MCF 10A (cell line): Measurements from ENCODE around the gene STAB1. TPM values are rescaled to one million over a fixed set of nuclear protein-coding genes. Genes with fewer than 3 reads are reported as not detected.

ENCODE experiments used
- BruUV-seq: library from RNA; stranded (reverse); fragments of 400-500 nt; replicated peaks from 2 replicates; lab custom pipeline; 2021; lab: Mats Ljungman, UMichigan
- CTCF ChIA-PET: fragments of 300-600 bp; sonication (Branson Sonifier 250); formaldehyde crosslinking; extraction: SDS; loops from one replicate; lab custom pipeline; 2021; ENCODE audit warnings: antibody characterized with exemption, inconsistent platforms; lab: Yijun Ruan, JAX
- POLR2A ChIA-PET: fragments of 300-600, 350-650 bp; sonication (Branson Sonifier 250); formaldehyde crosslinking; extraction: SDS; loops from one replicate; lab custom pipeline; 2020; ENCODE audit warnings: antibody characterized with exemption, inconsistent platforms; lab: Yijun Ruan, JAX
- DNase-seq: peaks from one replicate; pipeline ENCODE4 v3.0.0-alpha.2; 2018; ENCODE audit not compliant: unreplicated experiment
- H3K27ac Mint-ChIP-seq: one replicate; pipeline ENCODE4 v1.8.0; 2022; ENCODE audit warnings: mild to moderate bottlenecking, low read depth, mixed read lengths; ENCODE audit not compliant: unreplicated experiment
- H3K27me3 Mint-ChIP-seq: one replicate; pipeline ENCODE4 v1.8.0; 2022; ENCODE audit warnings: mixed read lengths; ENCODE audit not compliant: insufficient read depth, unreplicated experiment
- H3K36me3 Mint-ChIP-seq: one replicate; pipeline ENCODE4 v1.8.0; 2022; ENCODE audit warnings: mild to moderate bottlenecking, moderate library complexity, mixed read lengths; ENCODE audit not compliant: insufficient read depth, unreplicated experiment
- H3K4me1 Mint-ChIP-seq: one replicate; pipeline ENCODE4 v1.8.0; 2022; ENCODE audit warnings: mixed read lengths; ENCODE audit not compliant: insufficient read depth, unreplicated experiment
- H3K4me3 Mint-ChIP-seq: one replicate; pipeline ENCODE4 v1.8.0; 2022; ENCODE audit warnings: mild to moderate bottlenecking, moderate library complexity, mixed read lengths; ENCODE audit not compliant: unreplicated experiment
- H3K9me3 Mint-ChIP-seq: one replicate; pipeline ENCODE4 v1.8.0; 2022; ENCODE audit warnings: mixed read lengths; ENCODE audit not compliant: unreplicated experiment
- CTCF ChIP-seq: fragments of 200-600 bp; IDR thresholded peaks from one replicate; pipeline ENCODE4 v1.8.0; 2022; ENCODE audit warnings: antibody characterized with exemption, mild to moderate bottlenecking; ENCODE audit not compliant: unreplicated experiment
- intact Hi-C: fragments of 100-400 bp; cut with micrococcal nuclease; formaldehyde crosslinking; loops from 2 replicates; pipeline ENCODE4 v1.14.1; 2022
- total RNA-seq: library from RNA; stranded (reverse); gene quantifications from 2 replicates; pipeline ENCODE4 v1.2.3, GENCODE V29; 2022

Gene STAB1
- total RNA-seq, 1 experiment from 2014 or later = not detected

GRCh38 chr3:52458770-52459545, 36.2 kb upstream of the STAB1 start:
- Mint-ChIP-seq H3K9me3 (no peaks in the 10 kb centered on the region), H3K36me3 (peaks cover 57% of the 10 kb centered on the region), H3K27ac (no peak overlapping the region), H3K4me1 (peaks cover 26% of the 10 kb centered on the region), H3K4me3 (no peak overlapping the region), H3K27me3 (no peaks in the 10 kb centered on the region)
- TF ChIP-seq CTCF = no peak
- BruUV-seq = TSS peak; percentile 13
- intact Hi-C loops = no loop called here
- ChIA-PET CTCF (interaction anchor here (0.6 to 5.1 kb wide), 8 partner anchors 9 to 46 kb away, joined by 3 to 29 read pairs (median 4); no protein-coding TSS in a partner anchor), POLR2A (interaction anchor here (1.3 to 2.0 kb wide), 3 partner anchors 9 to 77 kb away, joined by 4 to 8 read pairs (median 4); partner anchors contain the start of gene UQCC5)
- DNase-seq = no peak

GRCh38 chr3:52461874-52462273, 33.3 kb upstream of the STAB1 start:
- BruUV-seq = no TSS peak
- Mint-ChIP-seq H3K4me3 (no peak overlapping the region), H3K27ac (peak overlapping the region; percentile 35), H3K9me3 (no peaks in the 10 kb centered on the region), H3K36me3 (peaks cover 74% of the 10 kb centered on the region), H3K4me1 (peaks cover 9% of the 10 kb centered on the region), H3K27me3 (no peaks in the 10 kb centered on the region)
- intact Hi-C loops = no loop called here
- no peak for DNase-seq
- ChIA-PET POLR2A (no interaction called here), CTCF (interaction anchor here (5.1 kb wide), 1 partner anchor 15 kb away, joined by 29 read pairs; no protein-coding TSS in a partner anchor)
- TF ChIP-seq CTCF = no peak

DNA sequence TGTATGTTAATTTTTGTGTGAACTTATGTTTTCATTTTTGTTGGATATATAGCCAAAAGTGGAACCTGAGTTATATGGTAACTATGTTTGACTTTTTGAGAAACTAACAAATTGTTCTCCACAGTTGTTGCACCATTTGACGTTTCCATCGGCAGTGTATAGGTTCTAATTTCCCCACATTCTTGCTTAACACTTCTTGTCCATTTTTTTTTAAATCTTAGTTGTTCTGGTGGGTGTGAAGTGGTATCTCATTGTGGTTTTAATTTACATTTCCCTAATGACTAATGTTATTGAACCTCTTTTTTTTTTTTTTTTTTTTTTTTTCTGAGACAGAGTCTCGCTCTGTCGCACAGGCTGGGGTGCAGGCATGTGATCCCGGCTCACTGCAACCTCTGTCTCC, 31.7 kb upstream of the STAB1 start:
- CTCF ChIA-PET = interaction anchor here (1.0 kb wide), 1 partner anchor 39 kb away, joined by 3 read pairs; no protein-coding TSS in a partner anchor
- no peaks in the 10 kb centered on the region for H3K27me3 Mint-ChIP-seq

More for the DNA sequence above, 31.7 kb upstream of the STAB1 start:
- no peak for TF ChIP-seq CTCF
- BruUV-seq = no TSS peak
- H3K4me1 Mint-ChIP-seq = no peaks in the 10 kb centered on the region
- H3K9me3 Mint-ChIP-seq = no peaks in the 10 kb centered on the region
- intact Hi-C loops = no loop called here
- DNase-seq = no peak
- no peak overlapping the region for H3K4me3 Mint-ChIP-seq
- H3K36me3 Mint-ChIP-seq = peaks cover 78% of the 10 kb centered on the region
- H3K27ac Mint-ChIP-seq = no peak overlapping the region
- POLR2A ChIA-PET = no interaction called here
